PC-3 (cell line): ENCODE results near the gene MDM4. TPM values are rescaled to one million over a fixed set of nuclear protein-coding genes. Genes with fewer than 3 reads are reported as not detected.

Source experiments
- ATAC-seq: fragments of 200-7000 bp; cut with Tn5 transposase; 2 replicates; pipeline ENCODE4 v1.9.1; 2020; ENCODE audit warnings: mild to moderate bottlenecking, moderate library complexity
- BruUV-seq: library from RNA; stranded (reverse); fragments of 400-500 nt; replicated peaks from 2 replicates; lab custom pipeline; 2021; lab: Mats Ljungman, UMichigan
- CTCF ChIA-PET: fragments of 300-600 bp; sonication (Branson Sonifier 250); formaldehyde crosslinking; loops from one replicate; lab custom pipeline; 2022; ENCODE audit warnings: antibody characterized with exemption; lab: Charles Lee
- POLR2A ChIA-PET: fragments of 300-600 bp; sonication (Branson Sonifier 250); formaldehyde crosslinking; loops from one replicate; lab custom pipeline; 2022; ENCODE audit warnings: antibody characterized with exemption; ENCODE audit not compliant: unreplicated experiment; lab: Charles Lee
- DNase-seq: peaks from one replicate; pipeline ENCODE4 v3.0.0-alpha.2; 2015
- H2AFZ ChIP-seq: fragments of 300-600 bp; sonication (generic); 2 replicates; pipeline ENCODE4 v1.6.0; 2016; ENCODE audit warnings: antibody characterized with exemption, low read length
- H3F3A ChIP-seq: fragments of 300-600 bp; sonication (generic); one replicate; pipeline ENCODE4 v1.6.0; 2017; ENCODE audit warnings: antibody characterized with exemption, low read length, control low read depth, mild to moderate bottlenecking; ENCODE audit not compliant: unreplicated experiment
- H3K27ac ChIP-seq: fragments of 300-600 bp; sonication (generic); 2 replicates; pipeline ENCODE4 v1.5.1; 2016; ENCODE audit warnings: mild to moderate bottlenecking, low read length
- H3K27me3 ChIP-seq: fragments of 300-600 bp; sonication (generic); 2 replicates; pipeline ENCODE4 v1.6.1; 2016; ENCODE audit warnings: low read length, mixed read lengths
- H3K36me3 ChIP-seq: fragments of 300-600 bp; sonication (generic); 2 replicates; pipeline ENCODE4 v1.6.1; 2016; ENCODE audit warnings: low read depth, mixed run types, low read length, mixed read lengths
- H3K4me1 ChIP-seq: fragments of 300-600 bp; sonication (generic); 2 replicates; pipeline ENCODE4 v1.5.1; 2016; ENCODE audit warnings: low read length; ENCODE audit not compliant: insufficient read depth
- H3K4me2 ChIP-seq: fragments of 300-600 bp; sonication (generic); 2 replicates; pipeline ENCODE4 v1.6.0; 2016; ENCODE audit warnings: low read length
- H3K4me3 ChIP-seq: fragments of 300-600 bp; sonication (generic); 2 replicates; pipeline ENCODE4 v1.5.1; 2016; ENCODE audit warnings: mild to moderate bottlenecking, low read length, mixed read lengths
- H3K79me2 ChIP-seq: fragments of 300-600 bp; sonication (generic); 2 replicates; pipeline ENCODE4 v1.6.1; 2017; ENCODE audit warnings: low read length, mixed read lengths
- H3K9ac ChIP-seq: fragments of 300-600 bp; sonication (generic); 2 replicates; pipeline ENCODE4 v1.6.0; 2016; ENCODE audit warnings: mild to moderate bottlenecking, low read length
- H3K9me2 ChIP-seq: fragments of 300-600 bp; sonication (generic); replicated peaks from 2 replicates; pipeline ENCODE4 v1.6.1; 2016; ENCODE audit warnings: mixed run types, low read length, mixed read lengths
- H3K9me3 ChIP-seq: fragments of 300-600 bp; sonication (generic); 2 replicates; pipeline ENCODE4 v1.6.1; 2016; ENCODE audit warnings: low read length, mixed read lengths
- H4K20me1 ChIP-seq: fragments of 300-600 bp; sonication (generic); 2 replicates; pipeline ENCODE4 v1.6.1; 2016; ENCODE audit warnings: low read length, mixed read lengths
- EZH2 ChIP-seq: fragments of 300-600 bp; sonication (generic); IDR thresholded peaks from one replicate; pipeline ENCODE4 v1.6.1; 2017; ENCODE audit warnings: antibody characterized with exemption, mild to moderate bottlenecking, low read length; ENCODE audit not compliant: unreplicated experiment
- EZH2phosphoT487 ChIP-seq: fragments of 300-600 bp; sonication (generic); IDR thresholded peaks from 2 replicates; pipeline ENCODE4 v1.6.1; 2018; ENCODE audit warnings: mild to moderate bottlenecking, antibody characterized with exemption, low read length, borderline replicate concordance
- intact Hi-C: fragments of 100-400 bp; cut with micrococcal nuclease; formaldehyde crosslinking; loops from 2 replicates; pipeline ENCODE4 v1.9.0; 2023
- total RNA-seq: library from RNA; depleted of rRNA; stranded (reverse); fragments of >200 nt; gene quantifications from 2 replicates; pipeline ENCODE4 v1.2.3, GENCODE V29; 2014
- TF ChIP-seq, protein P1 (sequence below): fragments of 300-600 bp; sonication (generic); conservative IDR thresholded peaks from 2 replicates; pipeline ENCODE4 v1.5.1; 2017; ENCODE audit warnings: antibody characterized with exemption, low read depth, mild to moderate bottlenecking, low read length

MDM4 gene
- total RNA-seq, 1 experiment from 2014 or later: 36.3 TPM

- no peaks in the 10 kb centered on the region for H3K79me2 ChIP-seq
- ChIA-PET POLR2A (no interaction called here), CTCF (no interaction called here)
- H4K20me1 ChIP-seq: no peaks in the 10 kb centered on the region
- H3K4me3 ChIP-seq: no peak overlapping the region
- ATAC-seq (no peak), DNase-seq (no peak)
- H3K4me1 ChIP-seq: peaks cover 20% of the 10 kb centered on the region
- H3K9ac ChIP-seq: no peak overlapping the region
- no TSS peak for BruUV-seq
- no peaks in the 10 kb centered on the region for H3K27me3 ChIP-seq
- TF ChIP-seq, protein P1, sequence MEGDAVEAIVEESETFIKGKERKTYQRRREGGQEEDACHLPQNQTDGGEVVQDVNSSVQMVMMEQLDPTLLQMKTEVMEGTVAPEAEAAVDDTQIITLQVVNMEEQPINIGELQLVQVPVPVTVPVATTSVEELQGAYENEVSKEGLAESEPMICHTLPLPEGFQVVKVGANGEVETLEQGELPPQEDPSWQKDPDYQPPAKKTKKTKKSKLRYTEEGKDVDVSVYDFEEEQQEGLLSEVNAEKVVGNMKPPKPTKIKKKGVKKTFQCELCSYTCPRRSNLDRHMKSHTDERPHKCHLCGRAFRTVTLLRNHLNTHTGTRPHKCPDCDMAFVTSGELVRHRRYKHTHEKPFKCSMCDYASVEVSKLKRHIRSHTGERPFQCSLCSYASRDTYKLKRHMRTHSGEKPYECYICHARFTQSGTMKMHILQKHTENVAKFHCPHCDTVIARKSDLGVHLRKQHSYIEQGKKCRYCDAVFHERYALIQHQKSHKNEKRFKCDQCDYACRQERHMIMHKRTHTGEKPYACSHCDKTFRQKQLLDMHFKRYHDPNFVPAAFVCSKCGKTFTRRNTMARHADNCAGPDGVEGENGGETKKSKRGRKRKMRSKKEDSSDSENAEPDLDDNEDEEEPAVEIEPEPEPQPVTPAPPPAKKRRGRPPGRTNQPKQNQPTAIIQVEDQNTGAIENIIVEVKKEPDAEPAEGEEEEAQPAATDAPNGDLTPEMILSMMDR: no peak
- intact Hi-C loops: loop anchor here (10.0 kb wide), 1 partner anchor 126 kb away; no protein-coding TSS in a partner anchor
- no peaks in the 10 kb centered on the region for H3K9me3 ChIP-seq
- no peak overlapping the region for H3K4me2 ChIP-seq
- H3K27ac ChIP-seq: no peak overlapping the region
- no peaks in the 10 kb centered on the region for H3K36me3 ChIP-seq
- no peak overlapping the region for H2AFZ ChIP-seq
- H3F3A ChIP-seq: peaks cover 3% of the 10 kb centered on the region
- no peaks in the 10 kb centered on the region for H3K9me2 ChIP-seq
These were observed 62.9 kb downstream of the MDM4 start for GRCh38 chr1:204578867-204579664.

DNA sequence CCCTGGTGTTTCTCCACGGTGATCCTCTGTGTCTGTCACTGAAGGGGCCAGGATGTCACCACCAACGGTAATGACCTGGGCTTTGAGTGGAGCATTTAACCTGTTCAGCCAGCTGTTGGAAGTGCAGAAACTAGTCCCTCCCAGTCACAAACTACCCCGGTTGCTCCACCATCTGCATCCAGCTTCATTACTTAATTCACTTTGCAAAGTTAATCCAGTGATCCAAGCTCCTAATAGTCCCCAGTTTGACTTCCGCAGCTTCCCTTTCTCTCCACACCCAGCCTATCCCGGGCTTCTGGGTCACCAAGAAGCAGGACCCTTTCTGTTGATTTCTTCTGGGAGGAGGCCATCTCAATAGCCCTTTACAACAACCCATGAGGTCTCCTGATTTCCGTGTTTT, 63.5 kb downstream of the MDM4 start:
- no peaks in the 10 kb centered on the region for H3K27me3 ChIP-seq
- ATAC-seq (no peak), DNase-seq (no peak)
- peaks cover 20% of the 10 kb centered on the region for H3K4me1 ChIP-seq
- CTCF ChIA-PET: no interaction called here
- TF ChIP-seq EZH2 (no peak), EZH2phosphoT487 (no peak)
- TF ChIP-seq, protein P1: no peak
- no peak overlapping the region for H3K4me3 ChIP-seq
- no peak overlapping the region for H3K27ac ChIP-seq
- H3K79me2 ChIP-seq: no peaks in the 10 kb centered on the region
- BruUV-seq: no TSS peak
- H3K4me2 ChIP-seq: no peak overlapping the region
- no peaks in the 10 kb centered on the region for H3F3A ChIP-seq
- no peaks in the 10 kb centered on the region for H3K9me3 ChIP-seq
- no peaks in the 10 kb centered on the region for H3K36me3 ChIP-seq
- no peak overlapping the region for H3K9ac ChIP-seq
- POLR2A ChIA-PET: no interaction called here
- no peaks in the 10 kb centered on the region for H3K9me2 ChIP-seq
- intact Hi-C loops: loop anchor here (10.0 kb wide), 1 partner anchor 125 kb away; no protein-coding TSS in a partner anchor
- no peak overlapping the region for H2AFZ ChIP-seq
- H4K20me1 ChIP-seq: no peaks in the 10 kb centered on the region

DNA sequence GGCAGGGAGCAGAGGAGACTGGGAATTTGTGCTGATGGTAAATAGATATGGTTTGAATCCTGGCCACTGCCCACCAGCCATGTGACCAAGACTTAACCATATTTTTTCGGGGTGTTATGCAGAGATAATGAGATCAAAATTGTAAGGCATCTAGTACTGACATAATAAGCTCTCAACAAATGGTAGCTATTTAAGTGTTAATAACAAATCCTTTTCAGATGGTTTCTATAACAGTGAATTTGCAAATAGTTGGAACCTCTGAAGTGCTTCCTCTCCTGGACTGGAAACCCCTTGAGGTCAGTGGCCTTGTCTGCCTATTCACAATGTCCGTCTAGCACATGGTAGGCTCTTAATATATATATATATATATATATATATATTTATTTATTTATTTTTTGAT, 64.7 kb downstream of the MDM4 start:
- no peak overlapping the region for H3K9ac ChIP-seq
- H3F3A ChIP-seq: no peaks in the 10 kb centered on the region
- H3K36me3 ChIP-seq: no peaks in the 10 kb centered on the region
- TF ChIP-seq, protein P1: no peak
- no peak for TF ChIP-seq EZH2phosphoT487
- no peak for TF ChIP-seq EZH2
- peaks cover 11% of the 10 kb centered on the region for H3K4me1 ChIP-seq
- H3K4me2 ChIP-seq: no peak overlapping the region
- CTCF ChIA-PET: interaction anchor here (0.7 kb wide), 1 partner anchor 13 kb away, joined by 4 read pairs; no protein-coding TSS in a partner anchor
- H3K9me3 ChIP-seq: no peaks in the 10 kb centered on the region
- no peaks in the 10 kb centered on the region for H3K79me2 ChIP-seq
- POLR2A ChIA-PET: no interaction called here
- no peaks in the 10 kb centered on the region for H3K9me2 ChIP-seq
- H3K4me3 ChIP-seq: no peak overlapping the region
- no peak for ATAC-seq
- H3K27ac ChIP-seq: no peak overlapping the region
- no peak for DNase-seq
- H3K27me3 ChIP-seq: no peaks in the 10 kb centered on the region
- no TSS peak for BruUV-seq
- intact Hi-C loops: no loop called here
- H2AFZ ChIP-seq: no peak overlapping the region
- H4K20me1 ChIP-seq: no peaks in the 10 kb centered on the region
